ENCODE results near the gene CHD2. TPM values are rescaled to one million over a fixed set of nuclear protein-coding genes. Genes with fewer than 3 reads are reported as not detected.
A peak's percentile ranks its signal among the peaks of the same experiment; 100 is the strongest.

Gene CHD2
- total RNA-seq, 1 experiment from 2014 or later: 63.3 TPM

- Histone ChIP-seq H4K8ac (replicated peaks; ENCODE audit: insufficient read length, low read depth, low read length) (no peak overlapping the region), H2BK5ac (ENCODE audit: insufficient read length, low read length) (no peak overlapping the region), H4K20me1 (ENCODE audit: control insufficient read depth, insufficient read depth, insufficient read length) (no peaks in the 10 kb centered on the region), H2BK20ac (ENCODE audit: low read depth, low read length, poor library complexity, severe bottlenecking) (no peak overlapping the region), H3K4me1 (ENCODE audit: insufficient read depth, low read length) (no peaks in the 10 kb centered on the region), H4K5ac (ENCODE audit: insufficient read length, low read depth, low read length) (no peak overlapping the region), H3K79me2 (ENCODE audit: insufficient read depth, low read length) (no peaks in the 10 kb centered on the region), H3T11ph (ENCODE audit: low read length) (no peak overlapping the region), H3K18ac (ENCODE audit: insufficient read length, low read depth, low read length) (no peak overlapping the region), H3K79me1 (ENCODE audit: insufficient read depth, low read depth, low read length, poor library complexity, severe bottlenecking) (no peaks in the 10 kb centered on the region), H3K27me3 (ENCODE audit: insufficient read depth, low read length) (no peaks in the 10 kb centered on the region), H2AFZ (ENCODE audit: low read length) (no peak overlapping the region), H3K9ac (ENCODE audit: extremely low read depth, insufficient read length, low read length) (no peak overlapping the region), H3K14ac (ENCODE audit: insufficient read depth, low read length) (no peak overlapping the region), H3K4me2 (ENCODE audit: insufficient read depth, insufficient read length, low read length) (no peak overlapping the region), H3K56ac (ENCODE audit: insufficient read length, low read depth, low read length) (no peak overlapping the region), H3K27ac (ENCODE audit: insufficient read length, low read depth, low read length) (no peak overlapping the region), H3K23me2 (ENCODE audit: insufficient read length, low read depth, low read length, poor library complexity, severe bottlenecking) (no peaks in the 10 kb centered on the region), H3K23ac (ENCODE audit: insufficient read length, low read depth, low read length) (no peak overlapping the region), H4K91ac (ENCODE audit: insufficient read length, low read depth, low read length) (no peak overlapping the region), H2BK12ac (ENCODE audit: insufficient read length, low read depth, low read length) (no peak overlapping the region), H3K4ac (ENCODE audit: low read depth, low read length) (no peak overlapping the region), H2BK120ac (ENCODE audit: low read depth, low read length, poor library complexity, severe bottlenecking) (no peak overlapping the region), H2AK5ac (ENCODE audit: insufficient read length, low read length) (no peak overlapping the region), H3K9me3 (ENCODE audit: control insufficient read depth, low read depth, low read length) (no peaks in the 10 kb centered on the region), H2BK15ac (ENCODE audit: low read depth, low read length) (no peak overlapping the region)
- no CpG with 5 or more reads among the region's 4 CpGs for WGBS (ENCODE audit: extremely low coverage, insufficient read length, low lambda C conversion rate)
- no peak for DNase-seq
- Mint-ChIP-seq H3K27me3 (ENCODE audit: low read depth) (no peaks in the 10 kb centered on the region; the same call in 1 of the 2 replicates), H3K9me3 (no peaks in the 10 kb centered on the region), H3K4me3 (no peak overlapping the region), H3K27ac (peak overlapping the region in 1 of 3 experiments; percentile 78; a peak in 1 of 7 replicates), H3K36me3 (ENCODE audit: insufficient read depth in 1 of 3, low read depth in 3 of 3) (no peaks in the 10 kb centered on the region; a peak in 2 of 7 replicates), H3K4me1 (peaks cover 3 to 7% of the 10 kb centered on the region in 2 experiments)
- no peak for TF ChIP-seq CTCF (conservative IDR thresholded peaks at IDR 0.05)
These were observed 30.7 kb upstream of the CHD2 start for GRCh38 chr15:92869263-92869940.

Measured in H9 (cell line).